ENCODE data around the gene OLIG2. TPM values are rescaled to one million over a fixed set of nuclear protein-coding genes. Genes with fewer than 3 reads are reported as not detected.

The OLIG2 gene
- total RNA-seq, 4 donors from 2014 or later: not detected

GRCh38 chr21:33069645-33069993 lies 43.9 kb downstream of the OLIG2 start:
- no peak for TF ChIP-seq CTCF (IDR thresholded peaks at IDR 0.05)
- DNase-seq (ENCODE audit: low spot score) (no peak), ATAC-seq (ENCODE audit: low FRiP score) (peak; percentile 15)

- DNase-seq (ENCODE audit: low spot score) (no peak), ATAC-seq (ENCODE audit: low FRiP score) (peak; percentile 39)
Observed at GRCh38 chr21:33069994-33070743, 44.4 kb downstream of the OLIG2 start, which contains the start of gene OLIG1. Gene OLIG1, plus strand, starts transcription at chr21:33070141. Its CDS starts 106 bp downstream, at chr21:33070247.

GRCh38 chr21:33070744-33070997 lies 44.9 kb downstream of the OLIG2 start:
- TF ChIP-seq CTCF (IDR thresholded peaks at IDR 0.05): no peak
- ATAC-seq (ENCODE audit: low FRiP score): no peak
- no peak for DNase-seq (ENCODE audit: low spot score)

More at GRCh38 chr21:33069994-33070743, 44.4 kb downstream of the OLIG2 start, which contains the start of gene OLIG1:
- TF ChIP-seq CTCF (IDR thresholded peaks at IDR 0.05): no peak

GRCh38 chr21:33070998-33071769 lies 45.4 kb downstream of the OLIG2 start:
- ATAC-seq (ENCODE audit: low FRiP score) (no peak), DNase-seq (ENCODE audit: low spot score) (no peak)
- no peak for TF ChIP-seq CTCF (IDR thresholded peaks at IDR 0.05)

- DNase-seq (ENCODE audit: low spot score) (no peak), ATAC-seq (ENCODE audit: low FRiP score) (peak; percentile 20)
- TF ChIP-seq CTCF (IDR thresholded peaks at IDR 0.05): no peak
Observed at GRCh38 chr21:33071770-33072306, 46.1 kb downstream of the OLIG2 start.

GRCh38 chr21:33073636-33074035 lies 47.9 kb downstream of the OLIG2 start:
- ATAC-seq (ENCODE audit: low FRiP score) (no peak), DNase-seq (ENCODE audit: low spot score) (no peak)
- no peak for TF ChIP-seq CTCF (IDR thresholded peaks at IDR 0.05)
